HEK293 (cell line): ENCODE measurements around the gene SLC1A7.

ENCODE experiments used
- CTCF ChIA-PET: fragments of 350-600 bp; formaldehyde crosslinking; extraction: SDS; loops from one replicate; lab custom pipeline; 2021; ENCODE audit warnings: antibody characterized with exemption; lab: Yijun Ruan, JAX
- POLR2A ChIA-PET: fragments of 300-600 bp; formaldehyde crosslinking; extraction: SDS; loops from one replicate; lab custom pipeline; 2020; ENCODE audit warnings: antibody characterized with exemption, inconsistent platforms; lab: Yijun Ruan, JAX
- H3K27ac ChIP-seq: fragments of 200-500 bp; sonication (Bioruptor generic); 2 replicates; pipeline ENCODE4 v1.5.1; 2014; ENCODE audit warnings: low read depth, low read length, control low read depth, inconsistent platforms; ENCODE audit errors: extremely low read depth
- H3K36me3 ChIP-seq, 2 experiments: fragments of 200-500 bp in 1 of 2; sonication (Bioruptor generic) in 1 of 2; 1 replicate in 1 of 2; 2 replicates in 1 of 2; pipeline ENCODE4 v1.5.1; 2014 to 2017; ENCODE audit warnings: inconsistent platforms in 2 of 2, low read length in 2 of 2; ENCODE audit not compliant: control insufficient read depth in 2 of 2, insufficient read depth in 1 of 2
- H3K4me1 ChIP-seq: fragments of 200-500 bp; sonication (Bioruptor generic); 2 replicates; pipeline ENCODE4 v1.5.1; 2014; ENCODE audit warnings: mild to moderate bottlenecking, low read length, inconsistent platforms; ENCODE audit not compliant: control insufficient read depth, insufficient read depth
- H3K4me3 ChIP-seq: 2 replicates; pipeline ENCODE4 v1.5.1; 2011; ENCODE audit warnings: low read depth, mild to moderate bottlenecking, control low read depth, low read length, moderate library complexity
- H3K9me3 ChIP-seq: fragments of 200-500 bp; sonication (Bioruptor generic); 2 replicates; pipeline ENCODE4 v1.5.1; 2014; ENCODE audit warnings: low read depth, low read length, inconsistent platforms; ENCODE audit not compliant: control insufficient read depth, insufficient read depth
- GLI2 ChIP-seq: fragments of 450-650 bp; formaldehyde crosslinking; IDR thresholded peaks from 2 replicates; pipeline ENCODE4; 2017; ENCODE audit warnings: missing biosample characterization, missing genetic modification characterization, low read depth, borderline replicate concordance
- SP2 ChIP-seq: fragments of 450-650 bp; formaldehyde crosslinking; IDR thresholded peaks from 2 replicates; pipeline ENCODE4 v1.5.1; 2016; ENCODE audit warnings: missing biosample characterization, missing genetic modification characterization
- SP3 ChIP-seq: fragments of 450-650 bp; formaldehyde crosslinking; IDR thresholded peaks from 2 replicates; pipeline ENCODE4 v1.5.1; 2016; ENCODE audit warnings: missing biosample characterization, missing genetic modification characterization
- ZNF146 ChIP-seq: fragments of 450-650 bp; formaldehyde crosslinking; IDR thresholded peaks from 2 replicates; pipeline ENCODE4 v1.5.1; 2016; ENCODE audit warnings: missing biosample characterization, missing genetic modification characterization
- ZNF174 ChIP-seq: fragments of 450-650 bp; formaldehyde crosslinking; IDR thresholded peaks from 2 replicates; pipeline ENCODE4 v1.5.0; 2017; ENCODE audit warnings: missing biosample characterization, mild to moderate bottlenecking, missing genetic modification characterization
- ZNF19 ChIP-seq: fragments of 450-650 bp; formaldehyde crosslinking; IDR thresholded peaks from 2 replicates; pipeline ENCODE4; 2016; ENCODE audit warnings: missing biosample characterization, missing genetic modification characterization, low read depth
- ZNF302 ChIP-seq: fragments of 450-650 bp; formaldehyde crosslinking; IDR thresholded peaks from 2 replicates; pipeline ENCODE4 v1.5.1; 2016; ENCODE audit warnings: missing biosample characterization, missing genetic modification characterization, low read depth
- ZNF341 ChIP-seq: fragments of 450-650 bp; formaldehyde crosslinking; IDR thresholded peaks from 2 replicates; pipeline ENCODE4; 2016; ENCODE audit warnings: low read depth, missing biosample characterization, missing genetic modification characterization
- ZNF580 ChIP-seq: fragments of 450-650 bp; formaldehyde crosslinking; IDR thresholded peaks from 2 replicates; pipeline ENCODE4 v1.5.1; 2016; ENCODE audit warnings: missing biosample characterization, missing genetic modification characterization
- ZNF585B ChIP-seq: fragments of 450-650 bp; formaldehyde crosslinking; IDR thresholded peaks from 2 replicates; pipeline ENCODE4 v1.5.1; 2016; ENCODE audit warnings: missing biosample characterization, missing genetic modification characterization
- ZNF785 ChIP-seq: fragments of 450-650 bp; formaldehyde crosslinking; IDR thresholded peaks from 2 replicates; pipeline ENCODE4 v1.5.1; 2016; ENCODE audit warnings: missing biosample characterization, missing genetic modification characterization
- ZNF791 ChIP-seq: fragments of 450-650 bp; formaldehyde crosslinking; IDR thresholded peaks from 2 replicates; pipeline ENCODE4 v1.5.1; 2016; ENCODE audit warnings: missing biosample characterization, missing genetic modification characterization
- ZNF792 ChIP-seq: fragments of 450-650 bp; formaldehyde crosslinking; IDR thresholded peaks from 2 replicates; pipeline ENCODE4 v1.5.1; 2016; ENCODE audit warnings: missing biosample characterization, missing genetic modification characterization
- ZSCAN16 ChIP-seq: fragments of 450-650 bp; formaldehyde crosslinking; IDR thresholded peaks from 2 replicates; pipeline ENCODE4 v1.5.1; 2016; ENCODE audit warnings: missing biosample characterization, missing genetic modification characterization
- ZSCAN18 ChIP-seq: fragments of 450-650 bp; formaldehyde crosslinking; IDR thresholded peaks from 2 replicates; pipeline ENCODE4 v1.5.1; 2016; ENCODE audit warnings: missing biosample characterization, missing genetic modification characterization
- ZSCAN5A ChIP-seq: fragments of 450-650 bp; formaldehyde crosslinking; IDR thresholded peaks from 2 replicates; pipeline ENCODE4 v1.5.1; 2016; ENCODE audit warnings: missing biosample characterization, missing genetic modification characterization
- TF ChIP-seq, protein P1 (sequence below): fragments of 450-650 bp; formaldehyde crosslinking; IDR thresholded peaks from 2 replicates; pipeline ENCODE4 v1.5.1; 2016; ENCODE audit warnings: missing biosample characterization, missing genetic modification characterization
- TF ChIP-seq, protein P2 (sequence below): fragments of 450-650 bp; formaldehyde crosslinking; IDR thresholded peaks from 2 replicates; pipeline ENCODE4 v1.5.1; 2016; ENCODE audit warnings: missing biosample characterization, missing genetic modification characterization
- TF ChIP-seq, protein P3 (sequence below): fragments of 450-650 bp; formaldehyde crosslinking; IDR thresholded peaks from 2 replicates; pipeline ENCODE4 v1.5.1; 2016; ENCODE audit warnings: missing biosample characterization, missing genetic modification characterization

The SLC1A7 gene

GRCh38 chr1:53081384-53082066, 60.9 kb downstream of the SLC1A7 start (continued):
- no peak for TF ChIP-seq ZSCAN18

GRCh38 chr1:53080769-53081168, 61.7 kb downstream of the SLC1A7 start:
- ChIA-PET CTCF (interaction anchor here (1.2 kb wide), 1 partner anchor 176 kb away, joined by 4 read pairs; no protein-coding TSS in a partner anchor), POLR2A (no interaction called here)

GRCh38 chr1:53080041-53080440, 62.4 kb downstream of the SLC1A7 start:
- Histone ChIP-seq H3K4me1 (no peaks in the 10 kb centered on the region), H3K9me3 (no peaks in the 10 kb centered on the region), H3K4me3 (no peak overlapping the region), H3K27ac (no peak overlapping the region), H3K36me3 (no peaks in the 10 kb centered on the region)
- ChIA-PET CTCF (no interaction called here), POLR2A (no interaction called here)
- TF ChIP-seq ZNF785 (tag by site-specific recombination): no peak

More at GRCh38 chr1:53080769-53081168, 61.7 kb downstream of the SLC1A7 start:
- TF ChIP-seq ZNF19 (tag by site-specific recombination) (no peak), ZNF792 (tag by site-specific recombination) (no peak), ZNF791 (tag by site-specific recombination) (no peak), ZSCAN5A (tag by site-specific recombination) (no peak)
- TF ChIP-seq, protein P1, sequence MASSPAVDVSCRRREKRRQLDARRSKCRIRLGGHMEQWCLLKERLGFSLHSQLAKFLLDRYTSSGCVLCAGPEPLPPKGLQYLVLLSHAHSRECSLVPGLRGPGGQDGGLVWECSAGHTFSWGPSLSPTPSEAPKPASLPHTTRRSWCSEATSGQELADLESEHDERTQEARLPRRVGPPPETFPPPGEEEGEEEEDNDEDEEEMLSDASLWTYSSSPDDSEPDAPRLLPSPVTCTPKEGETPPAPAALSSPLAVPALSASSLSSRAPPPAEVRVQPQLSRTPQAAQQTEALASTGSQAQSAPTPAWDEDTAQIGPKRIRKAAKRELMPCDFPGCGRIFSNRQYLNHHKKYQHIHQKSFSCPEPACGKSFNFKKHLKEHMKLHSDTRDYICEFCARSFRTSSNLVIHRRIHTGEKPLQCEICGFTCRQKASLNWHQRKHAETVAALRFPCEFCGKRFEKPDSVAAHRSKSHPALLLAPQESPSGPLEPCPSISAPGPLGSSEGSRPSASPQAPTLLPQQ (tag by site-specific recombination): no peak
- TF ChIP-seq, protein P2, sequence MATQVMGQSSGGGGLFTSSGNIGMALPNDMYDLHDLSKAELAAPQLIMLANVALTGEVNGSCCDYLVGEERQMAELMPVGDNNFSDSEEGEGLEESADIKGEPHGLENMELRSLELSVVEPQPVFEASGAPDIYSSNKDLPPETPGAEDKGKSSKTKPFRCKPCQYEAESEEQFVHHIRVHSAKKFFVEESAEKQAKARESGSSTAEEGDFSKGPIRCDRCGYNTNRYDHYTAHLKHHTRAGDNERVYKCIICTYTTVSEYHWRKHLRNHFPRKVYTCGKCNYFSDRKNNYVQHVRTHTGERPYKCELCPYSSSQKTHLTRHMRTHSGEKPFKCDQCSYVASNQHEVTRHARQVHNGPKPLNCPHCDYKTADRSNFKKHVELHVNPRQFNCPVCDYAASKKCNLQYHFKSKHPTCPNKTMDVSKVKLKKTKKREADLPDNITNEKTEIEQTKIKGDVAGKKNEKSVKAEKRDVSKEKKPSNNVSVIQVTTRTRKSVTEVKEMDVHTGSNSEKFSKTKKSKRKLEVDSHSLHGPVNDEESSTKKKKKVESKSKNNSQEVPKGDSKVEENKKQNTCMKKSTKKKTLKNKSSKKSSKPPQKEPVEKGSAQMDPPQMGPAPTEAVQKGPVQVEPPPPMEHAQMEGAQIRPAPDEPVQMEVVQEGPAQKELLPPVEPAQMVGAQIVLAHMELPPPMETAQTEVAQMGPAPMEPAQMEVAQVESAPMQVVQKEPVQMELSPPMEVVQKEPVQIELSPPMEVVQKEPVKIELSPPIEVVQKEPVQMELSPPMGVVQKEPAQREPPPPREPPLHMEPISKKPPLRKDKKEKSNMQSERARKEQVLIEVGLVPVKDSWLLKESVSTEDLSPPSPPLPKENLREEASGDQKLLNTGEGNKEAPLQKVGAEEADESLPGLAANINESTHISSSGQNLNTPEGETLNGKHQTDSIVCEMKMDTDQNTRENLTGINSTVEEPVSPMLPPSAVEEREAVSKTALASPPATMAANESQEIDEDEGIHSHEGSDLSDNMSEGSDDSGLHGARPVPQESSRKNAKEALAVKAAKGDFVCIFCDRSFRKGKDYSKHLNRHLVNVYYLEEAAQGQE: peak; percentile 56; the same call in 1 of the 2 replicates
- Histone ChIP-seq H3K4me1 (no peaks in the 10 kb centered on the region), H3K4me3 (no peak overlapping the region), H3K9me3 (no peaks in the 10 kb centered on the region), H3K36me3 (no peaks in the 10 kb centered on the region), H3K27ac (no peak overlapping the region)

- POLR2A ChIA-PET: no interaction called here
- no peak overlapping the region for H3K4me3 ChIP-seq
- CTCF ChIA-PET: no interaction called here
These were observed 63.2 kb downstream of the SLC1A7 start for GRCh38 chr1:53079251-53079650.

More at GRCh38 chr1:53079251-53079650, 63.2 kb downstream of the SLC1A7 start:
- H3K9me3 ChIP-seq: no peaks in the 10 kb centered on the region
- TF ChIP-seq GLI2 (tag by site-specific recombination): no peak
- TF ChIP-seq ZSCAN16 (tag by site-specific recombination): no peak
- no peak for TF ChIP-seq ZNF174
- TF ChIP-seq SP2 (tag by site-specific recombination): no peak
- TF ChIP-seq SP3 (tag by site-specific recombination): no peak
- no peak for TF ChIP-seq ZNF580 (tag by site-specific recombination)
- TF ChIP-seq ZNF341 (tag by site-specific recombination): no peak
- TF ChIP-seq ZNF146 (tag by site-specific recombination): no peak
- TF ChIP-seq, protein P3, sequence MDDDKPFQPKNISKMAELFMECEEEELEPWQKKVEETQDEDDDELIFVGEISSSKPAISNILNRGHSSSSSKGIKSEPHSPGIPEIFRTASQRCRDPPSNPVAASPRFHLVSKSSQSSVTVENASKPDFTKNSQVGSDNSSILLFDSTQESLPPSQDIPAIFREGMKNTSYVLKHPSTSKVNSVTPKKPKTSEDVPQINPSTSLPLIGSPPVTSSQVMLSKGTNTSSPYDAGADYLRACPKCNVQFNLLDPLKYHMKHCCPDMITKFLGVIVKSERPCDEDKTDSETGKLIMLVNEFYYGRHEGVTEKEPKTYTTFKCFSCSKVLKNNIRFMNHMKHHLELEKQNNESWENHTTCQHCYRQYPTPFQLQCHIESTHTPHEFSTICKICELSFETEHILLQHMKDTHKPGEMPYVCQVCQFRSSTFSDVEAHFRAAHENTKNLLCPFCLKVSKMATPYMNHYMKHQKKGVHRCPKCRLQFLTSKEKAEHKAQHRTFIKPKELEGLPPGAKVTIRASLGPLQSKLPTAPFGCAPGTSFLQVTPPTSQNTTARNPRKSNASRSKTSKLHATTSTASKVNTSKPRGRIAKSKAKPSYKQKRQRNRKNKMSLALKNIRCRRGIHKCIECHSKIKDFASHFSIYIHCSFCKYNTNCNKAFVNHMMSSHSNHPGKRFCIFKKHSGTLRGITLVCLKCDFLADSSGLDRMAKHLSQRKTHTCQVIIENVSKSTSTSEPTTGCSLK (tag by site-specific recombination): no peak
- TF ChIP-seq ZNF585B (tag by site-specific recombination): no peak
- TF ChIP-seq ZNF302: no peak
- TF ChIP-seq, all 188 proteins: peak for 0
- no peaks in the 10 kb centered on the region for H3K36me3 ChIP-seq
- no peaks in the 10 kb centered on the region for H3K4me1 ChIP-seq
- H3K27ac ChIP-seq: no peak overlapping the region
